Endothelial cell (in vitro differentiated cells): ENCODE data around the gene GGA1. TPM values are rescaled to one million over a fixed set of nuclear protein-coding genes. Genes with fewer than 3 reads are reported as not detected.

Experiments used
- DNase-seq: peaks from one replicate; pipeline ENCODE4 v3.0.0; 2021; ENCODE audit warnings: low spot score
- H3K27ac Mint-ChIP-seq: one replicate; pipeline ENCODE4 v1.8.0; 2021; ENCODE audit warnings: mixed read lengths, inconsistent platforms; ENCODE audit not compliant: unreplicated experiment
- H3K27me3 Mint-ChIP-seq: one replicate; pipeline ENCODE4 v1.8.0; 2021; ENCODE audit warnings: mild to moderate bottlenecking, moderate library complexity, mixed read lengths, inconsistent platforms; ENCODE audit not compliant: unreplicated experiment
- H3K36me3 Mint-ChIP-seq: one replicate; pipeline ENCODE4 v1.8.0; 2021; ENCODE audit warnings: mild to moderate bottlenecking, low read depth, mixed read lengths, inconsistent platforms; ENCODE audit not compliant: unreplicated experiment
- H3K4me1 Mint-ChIP-seq: one replicate; pipeline ENCODE4 v1.8.0; 2021; ENCODE audit warnings: mild to moderate bottlenecking, mixed read lengths, inconsistent platforms; ENCODE audit not compliant: unreplicated experiment
- H3K4me3 Mint-ChIP-seq: one replicate; pipeline ENCODE4 v1.8.0; 2021; ENCODE audit warnings: mild to moderate bottlenecking, mixed read lengths, inconsistent platforms; ENCODE audit not compliant: unreplicated experiment
- H3K9me3 Mint-ChIP-seq: one replicate; pipeline ENCODE4 v1.8.0; 2021; ENCODE audit warnings: mixed read lengths, inconsistent platforms; ENCODE audit not compliant: unreplicated experiment
- CTCF ChIP-seq: fragments of 200-600 bp; sonication (generic); IDR thresholded peaks from one replicate; pipeline ENCODE4 v1.5.0; 2021; ENCODE audit warnings: antibody characterized with exemption; ENCODE audit not compliant: unreplicated experiment
- total RNA-seq: library from RNA; stranded (reverse); fragmentation: NEBNext Ultra II Directional; extraction: Animal tissue kit (Norgen Biotek cat#: 25700); gene quantifications from one replicate; pipeline ENCODE4 v1.2.1, GENCODE V29; 2021; ENCODE audit not compliant: unreplicated experiment

Gene GGA1
- total RNA-seq, 1 donor from 2014 or later, result 63.6 TPM

- no peak for TF ChIP-seq CTCF
- no peak for DNase-seq
- no peak overlapping the region for H3K27ac Mint-ChIP-seq
Measured at GRCh38 chr22:37569009-37569920, 39.4 kb upstream of the GGA1 start.

DNA sequence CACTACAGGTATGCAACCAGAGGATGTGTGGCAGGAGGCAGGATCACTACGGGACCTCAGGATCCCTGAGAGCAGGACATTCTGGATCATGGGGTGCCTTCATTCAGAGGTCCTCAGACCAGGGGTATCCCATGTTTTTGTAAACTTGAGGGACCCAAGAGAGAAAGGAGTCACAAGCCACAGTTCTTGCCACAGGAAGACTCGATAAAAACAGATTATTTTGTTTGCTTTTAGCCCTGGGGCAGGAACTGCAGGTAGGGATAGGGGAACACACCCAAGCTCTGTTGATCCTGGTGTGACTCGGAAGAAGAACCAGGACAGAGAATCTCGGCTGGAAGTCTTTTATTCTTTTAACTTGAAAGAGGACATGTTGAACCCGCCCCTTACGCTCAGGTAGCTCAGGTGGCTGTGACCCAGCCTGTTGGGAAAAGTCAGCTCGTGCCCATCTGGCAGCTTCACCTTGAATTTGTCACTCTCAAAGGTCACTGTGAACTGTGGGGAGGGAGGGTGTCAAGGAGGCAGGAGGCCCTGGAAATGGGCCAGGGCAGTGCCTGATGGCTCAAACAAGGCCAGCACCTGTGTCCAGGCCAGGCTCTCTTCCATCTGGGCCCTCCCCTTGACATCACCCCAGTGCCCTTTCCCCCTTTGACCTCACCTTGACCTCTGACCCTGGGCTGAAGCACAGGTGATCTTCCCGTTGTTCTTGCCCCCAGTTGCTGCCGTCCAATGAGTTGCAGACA lies 38.5 kb upstream of the GGA1 start:
- peaks cover 9% of the 10 kb centered on the region for H3K4me1 Mint-ChIP-seq
- no peak for DNase-seq
- TF ChIP-seq CTCF, result no peak
- peaks cover 3% of the 10 kb centered on the region for H3K27me3 Mint-ChIP-seq
- H3K27ac Mint-ChIP-seq, result no peak overlapping the region
- peaks cover 7% of the 10 kb centered on the region for H3K36me3 Mint-ChIP-seq
- no peaks in the 10 kb centered on the region for H3K9me3 Mint-ChIP-seq
- H3K4me3 Mint-ChIP-seq, result no peak overlapping the region

More at GRCh38 chr22:37569009-37569920, 39.4 kb upstream of the GGA1 start:
- H3K4me3 Mint-ChIP-seq, result no peak overlapping the region
- H3K9me3 Mint-ChIP-seq, result no peaks in the 10 kb centered on the region
- peaks cover 3% of the 10 kb centered on the region for H3K27me3 Mint-ChIP-seq
- H3K4me1 Mint-ChIP-seq, result peaks cover 10% of the 10 kb centered on the region
- peaks cover 7% of the 10 kb centered on the region for H3K36me3 Mint-ChIP-seq

- Mint-ChIP-seq H3K4me1 (peaks cover 9% of the 10 kb centered on the region), H3K36me3 (peaks cover 7% of the 10 kb centered on the region), H3K4me3 (no peak overlapping the region), H3K27ac (no peak overlapping the region), H3K27me3 (peaks cover 3% of the 10 kb centered on the region), H3K9me3 (no peaks in the 10 kb centered on the region)
- no peak for DNase-seq
- TF ChIP-seq CTCF, result no peak
Measured at GRCh38 chr22:37570661-37570976, 38.0 kb upstream of the GGA1 start.

DNA sequence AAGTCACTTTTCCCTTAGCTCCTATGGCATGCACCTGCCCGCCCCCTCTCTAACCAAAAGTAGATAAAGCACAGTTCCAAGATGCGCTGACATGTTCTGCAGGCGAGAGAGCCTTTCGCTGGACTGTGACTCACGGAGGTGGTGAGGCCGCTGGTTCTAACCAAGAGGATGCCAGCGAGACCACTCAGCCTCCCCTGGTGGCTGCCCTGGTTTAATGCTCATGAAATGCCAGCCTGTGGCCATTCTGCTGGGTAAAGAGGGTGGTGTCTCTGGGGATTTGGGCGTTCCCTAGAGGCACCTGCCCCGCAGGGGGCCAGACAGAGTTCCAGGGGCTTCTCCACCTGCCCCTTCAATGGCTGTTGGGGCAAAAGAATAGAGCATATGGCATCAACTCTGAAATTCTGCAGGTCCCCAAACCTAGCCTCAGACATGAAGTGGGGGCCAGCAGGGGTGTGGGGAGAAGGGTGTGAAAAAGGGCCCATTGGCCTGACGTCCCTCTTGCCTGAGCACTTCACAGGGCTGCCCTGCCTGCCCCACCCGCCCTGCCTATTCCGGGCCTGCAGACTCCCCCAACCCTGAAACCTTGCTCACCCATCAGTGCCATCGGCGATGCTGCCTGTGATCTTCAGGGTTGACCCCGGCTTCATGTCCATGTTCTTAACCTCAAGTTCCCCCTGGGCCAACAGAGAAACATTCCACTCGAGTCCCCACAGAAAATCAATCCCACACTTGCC lies 37.2 kb upstream of the GGA1 start:
- Mint-ChIP-seq H3K36me3 (peaks cover 4% of the 10 kb centered on the region), H3K9me3 (no peaks in the 10 kb centered on the region), H3K27me3 (peaks cover 3% of the 10 kb centered on the region), H3K4me1 (peaks cover 7% of the 10 kb centered on the region), H3K4me3 (no peak overlapping the region), H3K27ac (no peak overlapping the region)
- no peak for DNase-seq
- no peak for TF ChIP-seq CTCF
